HepG2 (cell line): Measurements from ENCODE around the gene SLC22A23. TPM values are rescaled to one million over a fixed set of nuclear protein-coding genes. Genes with fewer than 3 reads are reported as not detected.
A peak's percentile ranks its signal among the peaks of the same experiment; 100 is the strongest.

Experiments used
- CEBPG ChIP-seq: IDR thresholded peaks from 2 replicates; pipeline ENCODE4 v1.6.1; 2016
- EZH2 ChIP-seq: conservative IDR thresholded peaks from 2 replicates; pipeline ENCODE4 v1.6.1; 2012; ENCODE audit warnings: mild to moderate bottlenecking, low read depth, low read length, moderate library complexity
- FOSL2 ChIP-seq: sonication (generic); formaldehyde crosslinking; IDR thresholded peaks from 2 replicates; pipeline ENCODE4 v1.4.0; 2020; ENCODE audit warnings: missing genetic modification reagents
- GFI1 ChIP-seq: sonication (generic); formaldehyde crosslinking; IDR thresholded peaks from 2 replicates; pipeline ENCODE4 v1.5.0; 2020; ENCODE audit warnings: missing genetic modification reagents, mild to moderate bottlenecking, borderline replicate concordance
- HIC2 ChIP-seq: sonication (generic); formaldehyde crosslinking; IDR thresholded peaks from 2 replicates; pipeline ENCODE4 v1.9.0; 2022; ENCODE audit warnings: low read depth, missing genetic modification reagents
- HOXA3 ChIP-seq: sonication (generic); formaldehyde crosslinking; IDR thresholded peaks from 2 replicates; pipeline ENCODE4 v1.5.0; 2020; ENCODE audit warnings: missing genetic modification reagents
- JUN ChIP-seq: sonication (generic); formaldehyde crosslinking; IDR thresholded peaks from 2 replicates; pipeline ENCODE4 v1.4.0; 2020; ENCODE audit warnings: mild to moderate bottlenecking, missing genetic modification reagents
- MEIS1 ChIP-seq: sonication (generic); formaldehyde crosslinking; IDR thresholded peaks from 2 replicates; pipeline ENCODE4 v1.9.0; 2021; ENCODE audit warnings: mild to moderate bottlenecking, missing genetic modification reagents, moderate library complexity, borderline replicate concordance
- MTA3 ChIP-seq: sonication (generic); formaldehyde crosslinking; IDR thresholded peaks from 2 replicates; pipeline ENCODE4 v1.4.0; 2020; ENCODE audit warnings: missing genetic modification reagents
- MYNN ChIP-seq: sonication (generic); formaldehyde crosslinking; IDR thresholded peaks from 2 replicates; pipeline ENCODE4 v1.4.0; 2020; ENCODE audit warnings: mild to moderate bottlenecking, low read depth, missing genetic modification reagents
- PREB ChIP-seq: sonication (generic); formaldehyde crosslinking; IDR thresholded peaks from 2 replicates; pipeline ENCODE4 v1.4.0; 2020; ENCODE audit warnings: missing genetic modification reagents
- RXRA ChIP-seq: sonication (generic); formaldehyde crosslinking; IDR thresholded peaks from 2 replicates; pipeline ENCODE4 v1.5.1; 2020; ENCODE audit warnings: missing genetic modification reagents
- TBX2 ChIP-seq: sonication (generic); formaldehyde crosslinking; IDR thresholded peaks from 2 replicates; pipeline ENCODE4 v1.5.0; 2020; ENCODE audit warnings: missing genetic modification reagents, mild to moderate bottlenecking, borderline replicate concordance
- U2AF1 ChIP-seq: fragments of 200-400 bp; formaldehyde crosslinking; optimal IDR thresholded peaks from 2 replicates; pipeline ENCODE3; 2017; ENCODE audit warnings: mild to moderate bottlenecking, low read depth, low read length
- ZNF263 ChIP-seq: sonication (generic); formaldehyde crosslinking; IDR thresholded peaks from 2 replicates; pipeline ENCODE4 v1.4.0; 2020; ENCODE audit warnings: missing genetic modification reagents
- ZNF441 ChIP-seq: sonication (generic); formaldehyde crosslinking; IDR thresholded peaks from 2 replicates; pipeline ENCODE4 v1.7.0; 2021; ENCODE audit warnings: missing genetic modification reagents, borderline replicate concordance
- ZNF691 ChIP-seq: sonication (generic); formaldehyde crosslinking; IDR thresholded peaks from 2 replicates; pipeline ENCODE4 v1.4.0; 2020; ENCODE audit warnings: missing genetic modification reagents, low read depth, mild to moderate bottlenecking, borderline replicate concordance
- ZNF784 ChIP-seq: sonication (generic); formaldehyde crosslinking; IDR thresholded peaks from 2 replicates; pipeline ENCODE4 v1.5.1; 2020; ENCODE audit warnings: missing genetic modification reagents, mild to moderate bottlenecking, borderline replicate concordance
- ZNF883 ChIP-seq: sonication (generic); formaldehyde crosslinking; IDR thresholded peaks from 2 replicates; pipeline ENCODE4 v1.5.1; 2020; ENCODE audit warnings: mild to moderate bottlenecking, missing genetic modification reagents; ENCODE audit errors: not compliant biosample characterization
- ZSCAN30 ChIP-seq: sonication (generic); formaldehyde crosslinking; IDR thresholded peaks from 2 replicates; pipeline ENCODE4 v1.5.0; 2020; ENCODE audit warnings: mild to moderate bottlenecking, missing genetic modification reagents
- ZSCAN31 ChIP-seq: sonication (generic); formaldehyde crosslinking; IDR thresholded peaks from 2 replicates; pipeline ENCODE4 v1.5.0; 2020; ENCODE audit warnings: low read depth, mild to moderate bottlenecking, missing genetic modification reagents
- polyA plus RNA-seq, 8 experiments: library from polyadenylated mRNA; depleted of rRNA in 3 of 8; stranded (reverse) in 7 of 8; unstranded in 1 of 8; fragments of >200 nt; fragmentation: Illumina TruSeq in 4 of 8; extraction: Trizol in 4 of 8; gene quantifications; 2 replicates each; pipeline versions ENCODE4 v1.2.1 to v1.2.3, GENCODE V29; 2011 to 2016; ENCODE audit warnings: low read depth in 4 of 8, missing spikeins in 1 of 8, mixed read lengths in 1 of 8; ENCODE audit not compliant: insufficient read depth in 1 of 8
- total RNA-seq, 5 experiments: library from RNA; depleted of rRNA; stranded (reverse); fragments of >200 nt; fragmentation: Illumina TruSeq; extraction: Trizol; gene quantifications; 2 replicates each; pipeline ENCODE4 v1.2.3, GENCODE V29; 2016; ENCODE audit warnings: low read depth in 1 of 5

Gene SLC22A23
- total and polyA plus RNA-seq, 2 of the 13 experiments (the other 11 are each of a cell fraction or from before 2014, with no cell fraction given) = 11.8 to 17.5 TPM

GRCh38 chr6:3363296-3364025 is 93.4 kb downstream of the SLC22A23 start (continued):
- TF ChIP-seq JUN (CRISPR knock-in tag) (0 out of 2 replicates have a peak, but pooled peaks have one; percentile 36), ZNF691 (CRISPR knock-in tag) (peak; percentile 25; the same call in 1 of the 2 replicates), ZNF784 (no peak), EZH2 (no peak), PREB (CRISPR knock-in tag) (no peak), ZNF263 (CRISPR knock-in tag) (no peak), FOSL2 (CRISPR knock-in tag) (peak; percentile 95), TBX2 (peak; percentile 68), HIC2 (peak; percentile 82), CEBPG (CRISPR knock-in tag) (no peak), ZNF441 (no peak), ZSCAN30 (CRISPR knock-in tag) (no peak), MYNN (CRISPR knock-in tag) (no peak), ZSCAN31 (CRISPR knock-in tag) (no peak), HOXA3 (no peak), U2AF1 (no peak), MEIS1 (CRISPR knock-in tag) (peak; percentile 70; the same call in 1 of the 2 replicates), ZNF883 (CRISPR knock-in tag) (no peak), RXRA (CRISPR knock-in tag) (peak; percentile 19; the same call in 1 of the 2 replicates), MTA3 (no peak), GFI1 (CRISPR knock-in tag) (no peak)
